H1 (cell line): ENCODE results near the gene SND1.

Source experiments
- BRCA1 ChIP-seq: IDR thresholded peaks from 2 replicates; pipeline ENCODE4 v1.6.1; 2012; ENCODE audit warnings: low read depth, low read length, improper control_type of control experiment
- EP300 ChIP-seq, 2 experiments: IDR thresholded peaks; 1 replicate in 1 of 2; 2 replicates in 1 of 2; pipeline ENCODE4 v1.6.1; 2011 to 2012; ENCODE audit warnings: low read depth in 2 of 2, low read length in 2 of 2, mild to moderate bottlenecking in 2 of 2, borderline replicate concordance in 1 of 2, inconsistent platforms in 1 of 2, moderate library complexity in 1 of 2
- EZH2 ChIP-seq: fragments of 200-600 bp; sonication (generic); IDR thresholded peaks from 2 replicates; pipeline ENCODE4 v1.7.1; 2012; ENCODE audit warnings: low read depth, mild to moderate bottlenecking, moderate library complexity, low read length, inconsistent platforms; ENCODE audit not compliant: severe bottlenecking
- GABPA ChIP-seq: IDR thresholded peaks from 2 replicates; pipeline ENCODE4 v1.6.1; 2011; ENCODE audit warnings: mild to moderate bottlenecking, low read length, moderate library complexity, borderline replicate concordance; ENCODE audit not compliant: insufficient read depth
- JUN ChIP-seq: IDR thresholded peaks from 2 replicates; pipeline ENCODE4 v1.6.1; 2011; ENCODE audit warnings: low read depth, mild to moderate bottlenecking, improper control_type of control experiment, low read length
- MAFK ChIP-seq: IDR thresholded peaks from 2 replicates; pipeline ENCODE4 v1.6.1; 2012; ENCODE audit warnings: low read depth, mild to moderate bottlenecking, improper control_type of control experiment, low read length
- SP2 ChIP-seq: IDR thresholded peaks from 2 replicates; pipeline ENCODE4 v1.6.1; 2012; ENCODE audit warnings: mild to moderate bottlenecking, low read length, inconsistent platforms
- ZNF274 ChIP-seq: IDR thresholded peaks from 2 replicates; pipeline ENCODE4 v1.7.0; 2012; ENCODE audit warnings: low read length, borderline replicate concordance; ENCODE audit errors: extremely low read depth

DNA sequence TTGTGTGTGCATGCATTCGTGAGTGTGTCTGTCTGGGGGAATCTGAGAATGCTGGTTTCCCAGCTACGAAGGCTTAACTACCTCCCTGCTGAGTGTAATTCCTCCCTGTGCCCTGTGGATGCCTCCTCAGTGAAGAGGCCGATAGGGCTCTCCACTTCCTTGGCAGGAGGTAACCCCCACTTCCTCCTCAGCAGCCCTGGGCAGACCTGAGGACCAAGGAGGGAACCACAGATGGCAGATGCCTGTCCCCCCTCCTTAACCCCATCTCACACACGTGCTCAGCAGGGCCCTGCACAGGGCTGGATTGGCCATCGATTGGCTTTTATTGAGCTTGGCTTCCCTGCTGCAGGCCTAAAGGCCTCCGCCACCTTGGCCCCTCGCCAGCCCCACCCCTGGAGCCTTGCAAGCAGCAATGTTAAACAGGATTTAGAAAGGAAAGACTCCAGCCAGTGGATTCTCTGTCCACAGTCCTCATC lies 424.8 kb downstream of the SND1 start:
- no peak for TF ChIP-seq BRCA1
- no peak for TF ChIP-seq ZNF274
- TF ChIP-seq EP300 (IDR thresholded peaks at IDR 0.05; ENCODE audit: borderline replicate concordance in 1 of 2, low read depth in 2 of 2, low read length in 2 of 2), result no peak
- TF ChIP-seq SP2, result no peak
- no peak for TF ChIP-seq MAFK
- no peak for TF ChIP-seq JUN
- no peak for TF ChIP-seq GABPA
- TF ChIP-seq EZH2, result no peak
